Heart left ventricle (tissue), 16 donors: ENCODE data around the gene STBD1. TPM values are rescaled to one million over a fixed set of nuclear protein-coding genes. Genes with fewer than 3 reads are reported as not detected.
A peak's percentile ranks its signal among the peaks of the same experiment; 100 is the strongest.

ENCODE experiments used
- ATAC-seq, 4 donors: fragments of 200-7000 bp; cut with Tn5 transposase; one replicate each; pipeline ENCODE4 v1.9.1; 2020 to 2022; ENCODE audit warnings: moderate library complexity in 4 of 4, mild to moderate bottlenecking in 3 of 4, moderate number of reproducible peaks in 1 of 4
- DNase-seq, 5 donors: peaks; one replicate each; pipeline ENCODE4 v3.0.0-alpha.2; 2020
- H3K27ac ChIP-seq, 12 donors: fragments of 200-600 bp; sonication (generic) in 4 of 12; one replicate each; pipeline versions ENCODE4 v1.5.0 to v1.8.0; 2016 to 2022; ENCODE audit warnings: mild to moderate bottlenecking in 2 of 12
- H3K27me3 ChIP-seq, 9 donors: fragments of 200-600 bp; sonication (generic) in 2 of 9; one replicate each; pipeline versions ENCODE4 v1.5.1 to v1.8.0; 2016 to 2022; ENCODE audit warnings: mild to moderate bottlenecking in 3 of 9
- H3K36me3 ChIP-seq, 9 donors: fragments of 200-600 bp; sonication (generic) in 2 of 9; one replicate each; pipeline versions ENCODE4 v1.5.0 to v1.8.0; 2018 to 2022; ENCODE audit warnings: mild to moderate bottlenecking in 2 of 9
- H3K4me1 ChIP-seq, 12 donors: fragments of 200-600 bp; sonication (generic) in 4 of 12; one replicate each; pipeline versions ENCODE4 v1.5.0 to v1.8.0; 2016 to 2022; ENCODE audit warnings: mild to moderate bottlenecking in 3 of 12
- H3K4me3 ChIP-seq, 12 donors: fragments of 200-600 bp; sonication (generic) in 4 of 12; one replicate each; pipeline versions ENCODE4 v1.5.0 to v1.8.0; 2017 to 2022; ENCODE audit warnings: mild to moderate bottlenecking in 9 of 12, moderate library complexity in 4 of 12
- H3K9me3 ChIP-seq, 12 donors: fragments of 200-600 bp; sonication (generic) in 4 of 12; one replicate each; pipeline versions ENCODE4 v1.5.0 to v1.8.0; 2016 to 2022; ENCODE audit warnings: mild to moderate bottlenecking in 1 of 12
- POLR2A ChIP-seq, 2 donors: fragments of 450-650 bp; IDR thresholded peaks; one replicate each; pipeline ENCODE4 v1.6.1; 2017; ENCODE audit warnings: antibody characterized with exemption in 2 of 2, mild to moderate bottlenecking in 2 of 2, moderate library complexity in 2 of 2
- WGBS, 4 donors: extraction: QIAGEN DNeasy Blood & Tissue Kit in 2 of 4; methylation state at CpG; one replicate each; pipeline versions ENCODE4 v1.1.5 to v1.1.7; 2013 to 2018; 5-methylcytosine and 5-hydroxymethylcytosine counted together
- intact Hi-C, 10 donors: fragments of 100-400 bp; cut with DNase I; formaldehyde crosslinking; loops; one replicate each; pipeline versions ENCODE4 v1.11.1 to v1.14.2; 2022
- polyA plus RNA-seq, 2 donors: library from polyadenylated mRNA; stranded (reverse); fragments of 200-250 nt; gene quantifications; one replicate each; pipeline ENCODE4 v1.2.3, GENCODE V29; 2013
- total RNA-seq, 9 donors: library from RNA; depleted of rRNA in 2 of 9; stranded (reverse); fragments of >200 nt in 2 of 9; fragmentation: NEBNext Ultra II Directional in 3 of 9; extraction: Animal tissue kit (Norgen Biotek cat#: 25700) in 3 of 9; gene quantifications; one replicate each; pipeline versions ENCODE4 v1.1.0 to v1.2.4, GENCODE V29; 2016 to 2023
- TF ChIP-seq, protein P1 (sequence below), 12 donors: fragments of 200-600 bp; sonication (generic) in 4 of 12; IDR thresholded peaks; one replicate each; pipeline versions ENCODE4 v1.5.0 to v1.8.0; 2018 to 2022; ENCODE audit warnings: antibody characterized with exemption in 12 of 12, mild to moderate bottlenecking in 5 of 12
- donor health status: ischemic (EF 13 %, LVEDD 7.1; RV severe dilation, severe dysfunction).
- donor health status: healthy with polysubstance abuse.
- donor health status: DM: no; HTN: yes; CAD: no.
- donor health status: DM: no; HTN: no; CAD: no.
- donor health status: ischemic (EF 25% LVEDD 6.9; RV normal size, moderate dysfunction).
- donor health status: ischemic (EF 25% LVEDD 5.7; RV mildly dilated, moderate dysfunction).
- donor health status: healthy.
- donor health status: DM: yes; HTN: yes; CAD: no.
- donor health status: ischemic (EF 35%, LVEDD 5.7; RV mildly dilated, moderate dysfunction).
- donor health status: nonischemic (EF 11% LVEDD 7.7; RV severe dilation, severe dysfunction).
- donor health status: DM: yes; HTN: yes; CAD: no.
- donor health status: PGD.
- donor health status: ischemic (EF 29% LVEDD 5.4; RV normal size, mild dysfunction).
- donor health status: nonischemic (EF 23%, LVEDD 6.1; RV moderate dilation, normal function).

The STBD1 gene
- total and polyA plus RNA-seq, 11 donors, result 16.8 to 50.8 (median 25.8) TPM

GRCh38 chr4:76293772-76294171, 12.8 kb upstream of the STBD1 start:
- intact Hi-C loops, result no loop called here
- TF ChIP-seq, protein P1, sequence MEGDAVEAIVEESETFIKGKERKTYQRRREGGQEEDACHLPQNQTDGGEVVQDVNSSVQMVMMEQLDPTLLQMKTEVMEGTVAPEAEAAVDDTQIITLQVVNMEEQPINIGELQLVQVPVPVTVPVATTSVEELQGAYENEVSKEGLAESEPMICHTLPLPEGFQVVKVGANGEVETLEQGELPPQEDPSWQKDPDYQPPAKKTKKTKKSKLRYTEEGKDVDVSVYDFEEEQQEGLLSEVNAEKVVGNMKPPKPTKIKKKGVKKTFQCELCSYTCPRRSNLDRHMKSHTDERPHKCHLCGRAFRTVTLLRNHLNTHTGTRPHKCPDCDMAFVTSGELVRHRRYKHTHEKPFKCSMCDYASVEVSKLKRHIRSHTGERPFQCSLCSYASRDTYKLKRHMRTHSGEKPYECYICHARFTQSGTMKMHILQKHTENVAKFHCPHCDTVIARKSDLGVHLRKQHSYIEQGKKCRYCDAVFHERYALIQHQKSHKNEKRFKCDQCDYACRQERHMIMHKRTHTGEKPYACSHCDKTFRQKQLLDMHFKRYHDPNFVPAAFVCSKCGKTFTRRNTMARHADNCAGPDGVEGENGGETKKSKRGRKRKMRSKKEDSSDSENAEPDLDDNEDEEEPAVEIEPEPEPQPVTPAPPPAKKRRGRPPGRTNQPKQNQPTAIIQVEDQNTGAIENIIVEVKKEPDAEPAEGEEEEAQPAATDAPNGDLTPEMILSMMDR (IDR thresholded peaks at IDR 0.05), result no peak
- no peak for TF ChIP-seq POLR2A (IDR thresholded peaks at IDR 0.05)
- peak; percentile 82 to 92 (median 86) for ATAC-seq

DNA sequence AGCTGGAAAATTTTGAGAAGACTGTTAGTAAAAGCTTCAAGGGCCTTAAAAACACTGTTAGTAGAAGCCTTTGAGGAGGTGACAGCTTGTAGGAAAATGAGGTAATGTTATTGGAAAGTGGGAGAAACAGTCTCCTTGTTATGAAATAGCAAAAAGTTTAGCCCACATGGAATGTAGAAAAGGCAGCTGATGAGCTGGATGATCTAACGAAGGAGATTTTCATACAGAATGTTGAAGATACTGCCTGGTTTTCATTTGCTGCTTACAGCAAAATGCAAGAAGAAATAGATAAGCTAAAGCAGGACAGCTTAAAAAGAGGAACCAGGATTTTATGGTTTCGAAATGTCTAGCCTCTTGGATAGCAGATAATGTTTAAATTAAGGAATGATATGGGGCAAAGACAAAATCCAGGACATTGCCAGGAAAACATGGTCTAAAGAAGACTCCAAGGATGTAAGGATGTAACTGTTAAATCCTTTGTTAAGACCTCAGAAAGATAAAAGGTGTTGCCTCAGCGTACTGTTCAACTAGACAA, 10.2 kb upstream of the STBD1 start:
- no peaks in the 10 kb centered on the region for H3K27me3 ChIP-seq
- intact Hi-C loops, result no loop called here
- H3K27ac ChIP-seq, result no peak overlapping the region
- WGBS, 4 donors, result 68 to 87% (median 83%) methylated on average over 3 of the region's 3 CpGs
- peaks cover 0 to 31% (median 5%) of the 10 kb centered on the region in 12 donors for H3K9me3 ChIP-seq
- no peak overlapping the region for H3K4me3 ChIP-seq
- ATAC-seq (no peak), DNase-seq (no peak)
- no peaks in the 10 kb centered on the region for H3K36me3 ChIP-seq
- H3K4me1 ChIP-seq, result peaks cover 0 to 27% (median 1%) of the 10 kb centered on the region in 12 donors
- TF ChIP-seq POLR2A (IDR thresholded peaks at IDR 0.05), result no peak
- TF ChIP-seq, protein P1 (IDR thresholded peaks at IDR 0.05), result no peak

More at GRCh38 chr4:76293772-76294171, 12.8 kb upstream of the STBD1 start:
- no peaks in the 10 kb centered on the region for H3K36me3 ChIP-seq
- no peak overlapping the region for H3K4me3 ChIP-seq
- H3K27me3 ChIP-seq, result no peaks in the 10 kb centered on the region
- H3K9me3 ChIP-seq, result peaks cover 0 to 29% (median 5%) of the 10 kb centered on the region in 12 donors
- H3K4me1 ChIP-seq, result peaks cover 0 to 12% (median 0%) of the 10 kb centered on the region in 12 donors
- 36 to 45% (median 42%) methylated on average over 2 of the region's 2 CpGs for WGBS, 4 donors
- no peak for DNase-seq
- H3K27ac ChIP-seq, result no peak overlapping the region

DNA sequence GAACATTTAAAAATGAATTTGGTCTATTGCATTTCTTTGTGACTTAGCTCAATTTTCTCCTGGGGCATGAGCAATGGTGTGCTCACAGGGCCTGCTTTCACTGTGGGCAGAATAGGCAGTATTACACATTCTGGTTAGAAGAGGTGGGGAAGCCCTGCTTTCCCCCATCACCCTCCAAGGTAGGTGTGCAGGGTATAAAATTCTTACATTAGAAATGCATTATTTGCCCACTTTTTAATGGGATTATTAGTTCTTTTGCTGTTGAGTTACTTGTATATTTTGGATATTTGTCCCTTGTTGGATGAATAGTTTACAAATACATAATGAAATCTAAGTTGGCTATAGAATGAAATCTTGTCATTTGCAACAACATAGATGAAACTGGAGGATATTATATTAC, 8.3 kb upstream of the STBD1 start:
- H3K27me3 ChIP-seq, result no peaks in the 10 kb centered on the region
- DNase-seq (no peak), ATAC-seq (no peak)
- peaks cover 0 to 31% (median 5%) of the 10 kb centered on the region in 12 donors for H3K9me3 ChIP-seq
- no peak overlapping the region for H3K4me3 ChIP-seq
- intact Hi-C loops, result no loop called here
- no peaks in the 10 kb centered on the region for H3K36me3 ChIP-seq
- H3K27ac ChIP-seq, result no peak overlapping the region
- H3K4me1 ChIP-seq, result peaks cover 0 to 44% (median 7%) of the 10 kb centered on the region in 12 donors
- TF ChIP-seq, protein P1 (IDR thresholded peaks at IDR 0.05), result no peak
- no peak for TF ChIP-seq POLR2A (IDR thresholded peaks at IDR 0.05)

- WGBS, 4 donors, result 65 to 81% (median 77%) methylated on average over 4 of the region's 4 CpGs
- DNase-seq, result peak in 1 of 5 donors; percentile 26
Observed at GRCh38 chr4:76300012-76300411, 6.5 kb upstream of the STBD1 start.

More at GRCh38 chr4:76300012-76300411, 6.5 kb upstream of the STBD1 start:
- ATAC-seq, result peak in 1 of 4 donors; percentile 52
- Histone ChIP-seq H3K27me3 (no peaks in the 10 kb centered on the region), H3K36me3 (no peaks in the 10 kb centered on the region), H3K27ac (no peak overlapping the region), H3K9me3 (peaks cover 0 to 31% (median 5%) of the 10 kb centered on the region in 12 donors), H3K4me3 (no peak overlapping the region), H3K4me1 (peaks cover 0 to 40% (median 5%) of the 10 kb centered on the region in 12 donors)
- no peak for TF ChIP-seq POLR2A (IDR thresholded peaks at IDR 0.05)
- TF ChIP-seq, protein P1 (IDR thresholded peaks at IDR 0.05), result no peak
- intact Hi-C loops, result loop anchor here in 4 of 10 donors (10.0 kb wide), 4 partner anchors 45 to 115 kb away; partner anchors contain the start of genes SCARB2 (in 2 of the 4) and FAM47E (in 1 of the 4)
